GM19240 (cell line): ENCODE measurements around the gene ACTR8.

Experiments used
- DNase-seq: peaks from one replicate; pipeline ENCODE4 v3.0.0; 2011; ENCODE audit warnings: low spot score; ENCODE audit not compliant: insufficient read length

Gene ACTR8

DNA sequence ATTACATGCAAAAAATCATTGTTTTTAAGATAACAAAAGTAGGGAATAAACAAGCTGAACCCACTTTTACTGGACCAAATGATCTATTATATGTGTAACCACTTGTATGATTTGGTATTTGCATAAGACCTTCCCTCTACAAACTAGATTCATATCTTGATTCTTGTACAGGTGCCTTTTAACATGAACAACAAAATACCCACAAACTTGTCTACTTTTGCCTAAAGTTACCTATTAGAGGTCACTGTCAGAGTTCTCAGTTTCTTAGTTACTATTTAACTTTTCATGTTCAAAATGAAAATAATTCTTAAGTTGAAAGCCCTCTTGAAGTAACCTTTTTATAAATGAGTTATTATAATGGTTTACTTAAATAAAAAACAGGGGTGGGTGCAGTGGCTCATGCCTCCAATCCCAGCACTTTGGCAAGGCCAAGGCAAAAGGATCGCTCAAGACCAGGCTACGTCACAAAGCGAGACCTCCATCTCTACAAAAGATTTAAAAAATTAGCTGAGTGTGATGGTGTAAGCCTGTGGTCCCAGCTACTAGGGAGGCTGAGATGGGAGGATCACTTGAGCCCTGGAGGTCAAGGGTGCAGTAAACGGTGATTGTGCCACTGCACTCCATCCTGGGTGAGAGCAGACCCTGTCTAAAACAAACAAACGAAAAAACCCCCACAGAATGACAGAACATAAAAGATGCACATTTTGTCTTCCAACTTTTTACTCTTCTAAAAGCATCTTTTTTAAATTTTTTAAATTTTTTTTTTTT, 16.0 kb downstream of the ACTR8 start:
- DNase-seq = no peak

DNA sequence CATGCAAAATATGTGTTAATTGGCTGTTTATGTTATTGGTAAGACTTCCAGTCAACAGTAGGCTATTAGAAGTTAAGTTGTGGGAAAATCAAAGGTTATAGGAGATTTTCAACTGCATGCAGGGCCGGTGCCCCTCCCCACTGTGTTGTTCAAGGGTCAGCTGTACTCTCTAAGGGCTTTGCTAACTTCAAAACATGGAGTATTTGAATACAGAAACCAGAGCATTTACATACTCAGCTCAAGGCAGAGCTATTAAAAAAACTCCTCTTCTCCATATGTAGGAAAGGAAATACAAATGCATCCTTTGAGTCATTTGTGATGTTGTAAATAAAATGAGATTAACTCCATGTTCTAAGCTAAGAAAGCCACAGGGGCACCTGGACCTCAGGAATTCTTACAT, 18.8 kb downstream of the ACTR8 start:
- DNase-seq = no peak

GRCh38 chr3:53862241-53862640, 19.7 kb downstream of the ACTR8 start:
- DNase-seq = no peak

GRCh38 chr3:53860196-53860595, 21.8 kb downstream of the ACTR8 start:
- DNase-seq = no peak

GRCh38 chr3:53859178-53859577, 22.8 kb downstream of the ACTR8 start:
- DNase-seq = no peak

GRCh38 chr3:53858096-53858741, 23.7 kb downstream of the ACTR8 start:
- no peak for DNase-seq

DNA sequence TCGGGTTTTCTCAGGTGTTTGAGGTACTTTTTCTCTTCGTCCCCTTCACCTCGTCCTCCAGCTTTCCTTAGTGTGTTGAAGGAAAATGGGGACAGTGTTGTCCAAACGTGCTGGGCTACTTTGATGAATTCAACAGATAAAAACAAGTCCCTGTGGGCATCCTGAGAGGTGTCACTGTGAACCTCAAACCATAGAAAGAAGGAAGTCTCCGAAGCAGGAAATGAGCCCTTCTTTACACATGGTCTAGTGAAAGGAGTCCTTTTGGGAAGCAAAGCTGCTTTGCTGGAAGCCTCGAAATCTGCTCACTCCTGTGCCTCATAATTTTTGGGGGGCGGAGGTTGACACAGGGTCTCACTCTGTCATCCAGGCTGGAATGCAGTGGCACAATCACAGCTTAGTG, 25.0 kb downstream of the ACTR8 start:
- no peak for DNase-seq

DNA sequence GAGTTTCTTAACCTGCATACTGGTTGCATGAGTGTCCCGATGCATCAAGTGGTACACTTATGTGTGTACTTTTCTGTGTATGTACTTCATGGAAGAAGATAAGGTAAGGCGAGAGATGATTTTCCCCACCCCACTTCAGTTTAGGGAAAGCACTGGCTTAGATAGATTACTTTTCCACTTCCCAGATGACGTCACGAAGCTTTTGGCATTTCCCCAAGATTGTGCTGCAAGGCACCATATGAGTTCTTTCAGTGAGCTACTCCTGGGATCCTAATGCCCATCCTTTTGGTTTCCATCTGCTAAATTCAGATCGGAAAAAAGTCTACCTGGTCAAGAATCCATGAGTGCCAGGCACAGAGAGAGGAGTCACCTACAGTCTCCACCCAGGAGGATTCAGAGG, 31.1 kb downstream of the ACTR8 start:
- no peak for DNase-seq

- DNase-seq = no peak
These were observed 32.0 kb downstream of the ACTR8 start for GRCh38 chr3:53849916-53850315.

DNA sequence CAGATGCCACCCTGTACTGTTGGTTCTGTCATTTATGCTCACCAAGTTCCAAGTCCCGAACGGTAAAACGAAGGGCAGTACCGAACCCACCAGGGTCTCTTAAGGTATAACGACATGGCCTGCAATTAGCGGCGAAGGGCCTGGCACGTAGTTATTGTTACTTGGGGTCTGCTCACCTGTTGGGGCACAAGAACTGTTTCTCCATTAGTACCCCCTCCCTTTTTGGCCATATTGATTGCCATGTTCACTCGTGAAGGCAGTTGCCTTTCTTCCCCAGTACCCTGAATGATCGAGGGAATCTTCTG, 35.1 kb downstream of the ACTR8 start:
- DNase-seq = no peak

DNA sequence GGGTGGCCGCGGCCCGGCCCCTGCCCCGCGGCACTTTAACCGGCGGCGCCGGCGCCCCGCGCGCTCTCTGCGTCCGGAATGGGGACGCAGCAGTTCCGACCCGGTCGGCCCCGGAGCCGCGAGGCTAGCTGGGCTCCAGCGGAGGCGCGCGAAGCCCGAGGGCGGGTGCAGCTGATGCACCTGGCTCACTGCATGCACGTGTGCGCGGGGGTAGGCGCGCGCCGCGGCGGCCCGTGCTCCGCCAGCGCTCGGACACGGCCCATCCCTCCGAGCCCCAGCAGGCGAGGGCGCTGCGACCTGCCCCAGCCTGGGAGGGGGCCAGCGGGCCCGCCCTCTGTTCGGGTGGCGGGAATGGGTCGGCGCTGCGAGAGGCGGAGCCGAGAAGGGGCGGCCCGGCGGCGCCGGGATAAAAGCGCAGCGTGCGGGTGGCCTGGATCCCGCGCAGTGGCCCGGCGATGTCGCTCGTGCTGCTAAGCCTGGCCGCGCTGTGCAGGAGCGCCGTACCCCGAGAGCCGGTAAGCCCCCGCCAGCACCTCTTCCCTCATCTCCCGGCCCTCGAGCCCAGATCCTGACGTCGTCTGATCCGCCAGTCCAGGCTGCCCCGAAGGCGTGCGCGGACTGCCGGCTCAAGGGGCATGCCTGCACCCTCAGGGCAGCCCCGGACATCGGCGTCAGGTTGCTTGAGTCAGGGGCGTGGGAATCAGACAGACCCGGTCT, 35.7 kb downstream of the ACTR8 start, which contains the start of the genes CHDH and IL17RB:
Gene CHDH, minus strand, starts transcription at position 286 of the 717 bp plus-strand sequence. CDS start 22,411 bp downstream, outside the sequence.
Gene IL17RB, plus strand, starts transcription at position 435 of the 717 bp plus-strand sequence. Its CDS starts 21 bp downstream, at position 456.
- no peak for DNase-seq

- no peak for DNase-seq
These were observed 36.1 kb downstream of the ACTR8 start for GRCh38 chr3:53845881-53846133.

DNA sequence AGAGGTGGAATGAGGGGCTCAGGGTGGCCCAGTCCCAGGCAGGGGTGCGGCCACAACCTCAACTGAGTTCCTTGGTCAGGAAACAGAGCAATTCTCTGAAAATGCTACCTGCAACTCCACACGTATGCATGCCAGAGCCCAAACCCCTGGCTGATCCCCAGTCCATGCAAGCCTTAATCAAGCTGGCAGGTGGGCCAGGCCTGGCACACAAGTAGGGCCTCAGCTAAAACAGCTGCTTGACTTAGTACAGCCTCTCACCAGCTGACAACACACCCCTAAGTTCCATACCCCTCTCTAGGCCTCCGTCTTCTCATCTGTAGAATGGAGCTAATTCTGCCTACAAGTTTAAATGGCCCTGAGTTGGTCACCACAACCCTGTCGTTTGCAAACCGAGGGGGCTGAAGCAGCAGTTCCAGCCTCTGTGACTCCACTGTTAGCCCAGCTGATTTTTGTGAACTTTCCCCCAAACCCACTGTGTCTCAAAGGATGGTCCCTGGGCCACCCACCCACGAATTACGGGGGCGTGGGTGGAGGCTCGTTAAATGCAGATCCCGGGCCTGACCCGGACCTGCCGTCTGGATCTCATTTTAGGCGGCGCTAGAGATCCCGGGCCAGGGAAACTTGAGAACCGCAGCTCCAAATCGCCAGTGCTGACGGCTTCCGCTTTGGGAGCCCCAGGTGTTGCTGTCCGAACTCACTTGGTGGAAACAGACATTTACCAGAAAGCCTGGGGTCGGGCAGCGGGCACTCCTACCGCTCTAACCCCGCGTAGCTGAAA, 36.7 kb downstream of the ACTR8 start:
- DNase-seq = no peak

DNA sequence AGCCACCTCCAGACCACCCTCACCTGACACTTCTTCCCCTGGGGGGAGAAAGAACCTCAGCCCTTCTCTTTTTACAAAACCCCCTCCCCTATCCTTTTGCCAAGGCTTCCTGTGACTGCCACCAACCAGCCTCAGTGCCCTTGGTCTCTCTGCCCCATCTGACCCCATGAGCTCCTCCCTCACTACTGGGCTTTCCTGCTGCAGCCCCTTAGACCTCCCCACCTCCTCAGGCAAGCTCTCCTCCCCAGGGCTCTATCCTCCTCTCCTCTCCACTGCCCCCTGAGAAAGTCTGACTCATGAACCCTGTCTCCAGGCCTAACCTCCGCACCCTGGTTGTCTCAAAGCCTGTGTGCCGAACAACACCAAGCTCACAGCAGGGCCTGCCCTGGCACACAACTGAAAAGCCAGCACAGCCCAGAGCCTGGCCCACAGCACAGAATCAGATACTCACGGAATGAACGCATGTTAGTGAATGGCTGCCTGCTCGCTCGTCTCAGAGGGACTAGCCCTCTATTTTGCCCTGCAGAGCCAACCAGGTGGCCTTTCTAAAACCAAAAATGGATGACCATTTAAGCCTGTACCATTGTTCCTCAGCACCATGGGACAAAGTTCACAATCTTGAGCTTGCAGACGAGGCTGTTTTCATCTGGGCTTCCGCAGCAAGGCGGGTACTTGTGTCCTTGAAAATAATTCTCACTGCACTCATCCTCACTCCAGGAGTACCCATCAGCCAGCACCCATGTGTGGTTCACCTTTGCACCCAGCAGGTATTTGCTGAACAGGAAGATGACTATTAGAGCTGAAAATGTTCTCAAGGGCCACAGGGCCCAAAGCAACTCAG, 37.5 kb downstream of the ACTR8 start:
- DNase-seq = no peak

DNA sequence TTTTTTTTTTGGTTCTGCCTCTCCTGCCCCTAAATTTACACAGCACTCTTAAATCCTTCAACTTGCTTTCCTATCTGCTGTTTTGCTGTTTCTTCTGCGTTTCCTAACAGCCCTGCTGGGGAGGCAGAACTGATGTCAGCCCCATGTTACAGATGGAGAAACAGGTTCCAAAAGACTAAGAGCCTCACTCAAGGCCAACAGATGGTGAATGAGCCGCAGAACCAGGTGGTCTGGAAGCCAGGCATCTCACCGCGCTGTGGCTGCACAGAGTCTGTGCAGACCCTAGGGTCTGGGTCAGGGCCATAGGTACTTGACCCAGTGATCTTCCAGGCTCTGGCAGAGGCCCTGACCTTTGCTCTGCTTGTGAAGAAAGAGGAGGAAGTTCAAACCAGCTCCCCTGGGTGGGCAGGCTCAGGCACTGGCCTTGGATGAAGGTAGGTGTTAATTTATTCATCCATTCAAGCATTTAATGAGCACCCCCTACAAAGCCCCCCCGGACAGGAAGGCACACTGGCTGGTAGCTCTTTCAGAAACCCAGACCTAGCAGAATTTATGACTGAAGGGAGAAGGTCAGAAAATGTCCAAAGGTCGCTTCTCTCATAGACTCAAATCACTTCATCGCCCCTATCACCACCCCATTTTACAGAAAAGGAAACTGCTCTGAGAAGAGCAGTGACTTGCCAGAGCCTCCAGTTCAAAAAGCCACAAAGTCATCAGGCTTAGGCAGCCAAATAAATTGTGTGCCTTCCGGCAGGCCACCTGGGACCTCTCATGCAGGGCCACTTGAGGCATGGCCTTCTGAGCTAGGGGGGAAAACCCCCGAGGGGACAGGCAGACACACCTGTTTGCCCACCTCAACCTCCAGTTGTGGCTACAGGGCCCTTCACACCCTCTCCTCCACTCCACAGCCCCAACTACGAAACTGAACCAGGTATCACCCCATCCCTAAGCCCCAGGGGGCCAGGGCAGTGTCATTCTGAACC, 38.5 kb downstream of the ACTR8 start:
- DNase-seq = peak; percentile 30

- no peak for DNase-seq
These were observed 39.3 kb downstream of the ACTR8 start for GRCh38 chr3:53842436-53843194.

GRCh38 chr3:53841296-53841695, 40.7 kb downstream of the ACTR8 start:
- no peak for DNase-seq

DNA sequence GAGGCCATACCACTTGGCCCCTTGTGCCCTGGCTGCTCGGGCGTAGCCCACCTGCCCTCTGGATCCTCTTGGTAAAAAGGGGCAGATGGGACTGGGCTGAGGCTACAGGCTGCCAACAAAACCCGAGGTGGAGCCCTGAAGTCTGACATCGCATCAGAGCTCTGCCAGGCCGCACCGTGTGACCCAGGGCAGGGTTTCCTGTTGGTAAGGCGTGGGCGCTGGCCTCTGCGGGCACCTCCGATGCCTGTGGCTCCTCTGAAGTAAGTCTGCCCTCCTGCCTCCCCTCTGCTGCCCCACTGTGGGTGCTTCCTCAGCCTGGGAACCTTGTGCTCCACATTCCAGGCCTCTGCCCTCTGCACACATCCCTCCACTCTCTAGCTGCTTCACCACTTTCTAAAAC, 44.6 kb downstream of the ACTR8 start:
- no peak for DNase-seq
